Endothelial cell of umbilical vein (primary cell): ENCODE measurements around the gene AKAP8L. TPM values are rescaled to one million over a fixed set of nuclear protein-coding genes. Genes with fewer than 3 reads are reported as not detected.

ENCODE experiments used
- BruUV-seq: library from RNA; stranded (reverse); fragments of 400-500 nt; replicated peaks from 2 replicates; lab custom pipeline; 2021; lab: Mats Ljungman, UMichigan
- CTCF ChIA-PET: fragments of 300-600, 350-600 bp; sonication (Branson Sonifier 250); formaldehyde crosslinking; loops from one replicate; lab custom pipeline; 2021; ENCODE audit warnings: antibody characterized with exemption, inconsistent platforms; lab: Charles Lee
- POLR2A ChIA-PET: fragments of 300-600, 350-600 bp; sonication (Branson Sonifier 250); formaldehyde crosslinking; loops from one replicate; lab custom pipeline; 2021; ENCODE audit warnings: antibody characterized with exemption, inconsistent platforms; lab: Charles Lee
- DNase-seq: peaks from one replicate; pipeline ENCODE4 v3.0.0-alpha.2; 2011; ENCODE audit warnings: low read depth, low spot score
- FAIRE-seq: peaks from 2 replicates; lab custom pipeline; 2011; peaks lifted over from hg19 to GRCh38; lab: Jason Lieb, UNC
- H2AFZ ChIP-seq: 2 replicates; pipeline ENCODE4 v1.6.0; 2012; ENCODE audit warnings: low read depth, low read length, control low read depth, inconsistent platforms
- H3K27ac ChIP-seq: 2 replicates; pipeline ENCODE4 v1.5.1; 2011; ENCODE audit warnings: low read depth, mild to moderate bottlenecking, control low read depth, low read length, moderate library complexity; ENCODE audit not compliant: insufficient read depth
- H3K27me3 ChIP-seq, 2 experiments: 2 replicates each; pipeline versions ENCODE4 v1.6.0 to v1.6.1; 2011; ENCODE audit warnings: low read length in 2 of 2, mixed read lengths in 1 of 2; ENCODE audit not compliant: control insufficient read depth in 2 of 2, insufficient read depth in 2 of 2
- H3K36me3 ChIP-seq, 2 experiments: 2 replicates in 1 of 2; 3 replicates in 1 of 2; pipeline ENCODE4 v1.5.1; 2011; ENCODE audit warnings: low read length in 2 of 2, mild to moderate bottlenecking in 1 of 2, moderate library complexity in 1 of 2; ENCODE audit not compliant: control insufficient read depth in 2 of 2, insufficient read depth in 2 of 2; ENCODE audit errors: extremely low read depth in 1 of 2
- H3K4me1 ChIP-seq: 3 replicates; pipeline ENCODE4 v1.5.1; 2011; ENCODE audit warnings: mild to moderate bottlenecking, low read length; ENCODE audit not compliant: control insufficient read depth, insufficient read depth; ENCODE audit errors: extremely low read depth
- H3K4me2 ChIP-seq: 2 replicates; pipeline ENCODE4 v1.6.1; 2011; ENCODE audit warnings: low read length, control low read depth, mixed read lengths; ENCODE audit not compliant: insufficient read depth
- H3K4me3 ChIP-seq, 3 experiments: fragments of 200-600 bp in 1 of 3; sonication (generic), shearing (Covaris generic) in 1 of 3; replicated peaks in 1 of 3; 2 replicates each; pipeline ENCODE4 v1.5.1; 2011 to 2016; ENCODE audit warnings: control low read depth in 3 of 3, low read length in 3 of 3, mild to moderate bottlenecking in 2 of 3, inconsistent platforms in 1 of 3, low read depth in 1 of 3, moderate library complexity in 1 of 3; ENCODE audit not compliant: insufficient read depth in 1 of 3
- H3K79me2 ChIP-seq: 2 replicates; pipeline ENCODE4 v1.6.0; 2012; ENCODE audit warnings: low read length, inconsistent platforms; ENCODE audit not compliant: control insufficient read depth, insufficient read depth
- H3K9ac ChIP-seq: replicated peaks from 2 replicates; pipeline ENCODE3; 2011; ENCODE audit warnings: low read length, control low read depth; ENCODE audit not compliant: insufficient read depth; ENCODE audit errors: extremely low read depth
- H3K9me1 ChIP-seq: replicated peaks from 3 replicates; pipeline ENCODE4 v1.6.0; 2011; ENCODE audit warnings: mild to moderate bottlenecking, low read length; ENCODE audit not compliant: control insufficient read depth, insufficient read depth; ENCODE audit errors: extremely low read depth
- H3K9me3 ChIP-seq: replicated peaks from 2 replicates; pipeline ENCODE4 v1.5.1; 2012; ENCODE audit warnings: low read length, inconsistent platforms; ENCODE audit not compliant: control insufficient read depth, insufficient read depth
- H4K20me1 ChIP-seq: replicated peaks from 2 replicates; pipeline ENCODE3; 2011; ENCODE audit warnings: mild to moderate bottlenecking, low read length; ENCODE audit not compliant: control insufficient read depth, insufficient read depth; ENCODE audit errors: extremely low read depth
- CTCF ChIP-seq, 2 donors: IDR thresholded peaks; 1 replicate in 1 of 2; 2 replicates in 1 of 2; pipeline ENCODE4 v1.5.1; 2011; ENCODE audit warnings: low read length in 2 of 2, mild to moderate bottlenecking in 2 of 2, moderate library complexity in 2 of 2, control low read depth in 1 of 2, inconsistent platforms in 1 of 2, low read depth in 1 of 2; ENCODE audit not compliant: insufficient read depth in 1 of 2; ENCODE audit errors: extremely low read depth in 1 of 2
- EZH2 ChIP-seq: IDR thresholded peaks from 2 replicates; pipeline ENCODE4 v1.6.1; 2012; ENCODE audit warnings: borderline replicate concordance, low read depth, mild to moderate bottlenecking, moderate library complexity, low read length, inconsistent platforms; ENCODE audit not compliant: severe bottlenecking
- FOS ChIP-seq: IDR thresholded peaks from 2 replicates; pipeline ENCODE4 v1.6.1; 2011; ENCODE audit warnings: mild to moderate bottlenecking, low read length, moderate library complexity, borderline replicate concordance; ENCODE audit not compliant: insufficient read depth
- GATA2 ChIP-seq: IDR thresholded peaks from 2 replicates; pipeline ENCODE4 v1.7.0; 2011; ENCODE audit warnings: low read depth, mild to moderate bottlenecking, moderate library complexity, mixed read lengths, low read length; ENCODE audit not compliant: insufficient read length, insufficient read depth
- JUN ChIP-seq: IDR thresholded peaks from 2 replicates; pipeline ENCODE4 v1.6.1; 2011; ENCODE audit warnings: borderline replicate concordance, low read depth; ENCODE audit not compliant: insufficient read length, insufficient read depth
- MYC ChIP-seq: IDR thresholded peaks from one replicate; pipeline ENCODE4 v1.6.1; 2011; ENCODE audit warnings: mild to moderate bottlenecking, low read depth, low read length
- POLR2A ChIP-seq: IDR thresholded peaks from 2 replicates; pipeline ENCODE4 v1.6.1; 2012; ENCODE audit warnings: low read depth, mild to moderate bottlenecking, control low read depth, low read length
- POLR2AphosphoS5 ChIP-seq: IDR thresholded peaks from 2 replicates; pipeline ENCODE4 v1.6.1; 2012; ENCODE audit warnings: low read depth, mild to moderate bottlenecking, control low read depth, low read length, moderate library complexity; ENCODE audit not compliant: insufficient read depth
- dilution Hi-C: fragments of 300-500 bp; cut with MboI; formaldehyde crosslinking; loops from one replicate; pipeline ENCODE4 v1.15.0; 2019; ENCODE audit warnings: low sequenced_read_pairs; ENCODE audit not compliant: extremely low pct_ligation_motif_present
- intact Hi-C: fragments of 100-400 bp; cut with micrococcal nuclease; formaldehyde crosslinking; loops from one replicate; pipeline ENCODE4 v1.10.0; 2022
- polyA plus RNA-seq, 4 experiments: library from polyadenylated mRNA; depleted of rRNA in 3 of 4; stranded (reverse) in 3 of 4; unstranded in 1 of 4; fragments of >200 nt; gene quantifications; 2 replicates each; pipeline versions ENCODE4 v1.2.1 to v1.2.3, GENCODE V29; 2011 to 2012; ENCODE audit warnings: missing spikeins in 1 of 4
- total RNA-seq: library from RNA; stranded (reverse); gene quantifications from 2 replicates; pipeline ENCODE4 v1.2.3, GENCODE V29; 2021
- TF ChIP-seq, protein P1 (sequence below): IDR thresholded peaks from 2 replicates; pipeline ENCODE4 v1.6.1; 2011; ENCODE audit not compliant: insufficient read depth, insufficient read length

Gene AKAP8L
- total and polyA plus RNA-seq, 2 donors (not counting 3 experiments of a cell fraction or from before 2014, with no cell fraction given), result 63.9 to 99.6 TPM

GRCh38 chr19:15397782-15398181 lies 21.0 kb downstream of the AKAP8L start:
- Histone ChIP-seq H3K4me2 (no peak overlapping the region), H3K9me3 (no peaks in the 10 kb centered on the region), H3K4me1 (no peaks in the 10 kb centered on the region), H3K4me3 (no peak overlapping the region), H3K79me2 (peaks cover 10% of the 10 kb centered on the region), H3K9ac (no peak overlapping the region), H3K9me1 (no peaks in the 10 kb centered on the region), H3K27ac (no peak overlapping the region), H3K36me3 (peaks cover 11 to 60% of the 10 kb centered on the region in 2 experiments), H3K27me3 (no peaks in the 10 kb centered on the region), H4K20me1 (no peaks in the 10 kb centered on the region), H2AFZ (no peak overlapping the region)
- TF ChIP-seq POLR2AphosphoS5, result no peak
- TF ChIP-seq GATA2, result no peak
- no peak for TF ChIP-seq MYC
- TF ChIP-seq CTCF (IDR thresholded peaks at IDR 0.05; ENCODE audit: extremely low read depth in 1 of 2, insufficient read depth in 1 of 2, low read depth in 1 of 2, low read length in 2 of 2), result no peak
- no peak for TF ChIP-seq JUN
- TF ChIP-seq POLR2A, result no peak
- TF ChIP-seq EZH2, result no peak
- TF ChIP-seq, protein P1, sequence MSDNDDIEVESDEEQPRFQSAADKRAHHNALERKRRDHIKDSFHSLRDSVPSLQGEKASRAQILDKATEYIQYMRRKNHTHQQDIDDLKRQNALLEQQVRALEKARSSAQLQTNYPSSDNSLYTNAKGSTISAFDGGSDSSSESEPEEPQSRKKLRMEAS, result no peak
- no peak for TF ChIP-seq FOS
- FAIRE-seq, result no peak
- intact Hi-C loops (no loop called here), dilution Hi-C loops (no loop called here)
- no TSS peak for BruUV-seq
- POLR2A ChIA-PET, result no interaction called here
- DNase-seq, result no peak
- CTCF ChIA-PET, result interaction anchor here (1.8 kb wide), 1 partner anchor 9 kb away, joined by 5 read pairs; no protein-coding TSS in a partner anchor
